GM19467 (cell line): ENCODE measurements around the gene MRPL38.
A peak's percentile ranks its signal among the peaks of the same experiment; 100 is the strongest.
"Not testable (repeated sequence)": the region's sequence is repeated elsewhere in the genome, so short reads cannot be mapped to it uniquely, and the experiment has no call there.

ENCODE experiments used
- ATAC-seq: cut with Tn5 transposase; IDR thresholded peaks from one replicate; pipeline ENCODE4 v1.9.1; 2021; ENCODE audit warnings: mild to moderate bottlenecking, moderate library complexity; ENCODE audit not compliant: unreplicated experiment

Gene MRPL38

DNA sequence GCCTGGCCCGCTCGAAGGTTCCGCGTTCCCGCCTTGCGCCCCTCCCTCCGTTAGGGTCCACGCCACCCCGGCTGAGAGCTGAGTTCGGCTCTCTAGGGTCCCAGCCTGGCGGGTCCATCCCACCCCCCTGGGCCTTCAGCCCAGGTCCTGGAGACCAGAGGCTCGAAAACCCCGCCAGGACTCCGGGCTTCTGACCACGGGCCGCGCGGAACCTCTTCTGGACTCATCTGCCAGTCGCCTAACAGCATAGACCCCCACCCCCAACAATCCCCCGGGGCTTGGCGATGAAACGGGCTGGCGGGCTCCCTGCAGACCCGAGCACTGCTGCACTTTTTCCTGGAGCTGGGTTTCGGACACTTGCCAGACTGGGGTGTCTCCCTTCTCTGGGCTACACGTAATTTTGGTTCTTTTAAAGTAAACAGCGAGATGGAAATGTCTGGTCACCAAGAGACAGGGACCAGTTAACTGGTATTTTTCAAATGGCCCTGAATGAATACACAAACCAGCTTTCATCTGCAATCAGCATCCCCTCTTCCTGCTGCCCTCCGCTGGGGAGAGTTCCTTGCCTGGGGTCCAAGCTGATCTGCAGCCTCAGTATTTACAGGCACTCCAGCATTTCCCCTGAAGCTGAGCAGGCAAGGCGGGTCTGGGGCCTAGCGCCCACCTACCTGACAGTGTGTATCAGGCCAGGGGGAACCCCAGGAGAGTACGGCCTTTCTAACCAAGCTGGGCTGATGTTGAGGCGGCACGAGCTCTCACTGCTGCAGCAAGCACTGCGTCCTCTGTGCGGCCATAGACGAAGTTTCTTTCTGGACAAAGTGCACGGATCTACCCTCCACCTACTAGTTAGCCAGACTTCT lies 7.3 kb downstream of the MRPL38 start:
- ATAC-seq = peak; percentile 14

DNA sequence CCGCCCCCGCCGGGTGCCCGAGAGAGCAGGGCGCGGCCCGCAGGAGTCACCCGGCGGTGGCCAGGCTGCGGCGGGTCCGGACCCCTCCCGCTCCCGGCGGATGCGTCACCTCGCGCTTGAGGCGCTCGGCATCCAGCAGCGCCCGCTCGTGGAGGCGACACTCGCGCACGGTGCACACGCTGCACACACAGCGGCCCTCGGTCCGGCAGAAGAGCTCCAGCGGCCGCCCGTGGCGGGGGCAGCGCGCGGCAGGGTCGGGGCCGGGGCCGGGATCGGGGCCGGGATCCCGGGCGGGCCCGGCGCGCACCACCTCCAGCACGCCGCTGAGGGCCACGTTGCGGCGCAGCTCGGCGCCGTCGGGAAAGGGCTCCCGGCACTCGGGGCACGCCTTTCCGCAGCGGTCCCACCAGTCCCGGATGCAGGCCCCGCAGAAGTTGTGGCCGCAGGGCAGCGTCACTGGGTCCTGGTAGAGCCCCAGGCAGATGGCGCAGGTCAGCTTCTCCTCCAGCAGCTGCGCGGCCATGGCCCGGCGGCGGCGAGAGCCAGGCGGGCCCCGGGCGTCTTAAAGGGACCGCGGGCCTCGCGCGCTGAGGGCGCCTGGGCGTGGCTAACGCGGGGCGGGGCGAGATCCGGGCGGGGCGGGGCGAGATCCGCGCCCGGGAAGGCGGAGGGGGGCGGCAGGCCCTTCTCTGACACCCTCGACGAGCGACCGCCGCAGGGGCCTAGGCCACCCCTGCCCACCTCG lies 8.1 kb downstream of the MRPL38 start, which contains the start of gene TRIM65:
Gene TRIM65, minus strand, starts transcription at position 537 of the 745 bp plus-strand sequence. Its CDS starts 14 bp downstream, at position 523.
- ATAC-seq = peak; percentile 44

DNA sequence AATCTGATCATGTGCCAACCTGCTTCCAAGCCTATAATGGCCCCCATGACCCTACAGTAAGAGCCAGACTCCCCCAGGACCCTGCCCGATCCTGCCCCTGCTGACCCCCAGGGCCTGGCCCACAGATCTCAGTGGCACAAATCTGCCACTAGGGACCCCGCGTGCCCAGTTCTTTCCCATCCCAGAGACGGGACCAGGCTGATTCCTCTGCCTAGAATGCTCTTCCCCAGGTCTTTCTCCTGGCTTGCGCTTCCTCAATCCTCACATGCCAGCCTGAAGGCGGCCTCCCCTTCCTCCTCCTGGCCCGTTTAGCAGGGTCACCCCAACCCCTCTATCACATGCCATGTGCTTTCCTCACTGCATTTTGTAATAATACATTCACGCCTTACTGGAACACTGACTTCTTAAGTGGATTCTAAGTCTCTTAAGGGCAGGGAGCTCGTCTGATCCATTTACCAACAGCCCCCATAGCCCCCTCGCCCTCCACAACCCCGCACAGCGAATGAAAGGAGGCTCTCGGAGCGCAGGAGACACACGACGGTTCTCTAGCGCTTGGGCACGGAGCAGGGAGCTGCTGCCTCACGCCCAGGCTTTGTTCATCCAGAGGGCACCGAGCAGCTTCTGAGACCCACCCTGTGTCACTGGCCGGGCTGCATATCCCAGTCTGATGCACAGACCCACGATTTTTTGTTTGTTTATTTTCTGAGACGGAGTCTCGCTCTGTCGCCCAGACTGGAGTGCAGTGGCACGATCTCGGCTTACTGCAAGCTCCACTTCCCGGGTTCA lies 9.1 kb downstream of the MRPL38 start:
- no peak for ATAC-seq

DNA sequence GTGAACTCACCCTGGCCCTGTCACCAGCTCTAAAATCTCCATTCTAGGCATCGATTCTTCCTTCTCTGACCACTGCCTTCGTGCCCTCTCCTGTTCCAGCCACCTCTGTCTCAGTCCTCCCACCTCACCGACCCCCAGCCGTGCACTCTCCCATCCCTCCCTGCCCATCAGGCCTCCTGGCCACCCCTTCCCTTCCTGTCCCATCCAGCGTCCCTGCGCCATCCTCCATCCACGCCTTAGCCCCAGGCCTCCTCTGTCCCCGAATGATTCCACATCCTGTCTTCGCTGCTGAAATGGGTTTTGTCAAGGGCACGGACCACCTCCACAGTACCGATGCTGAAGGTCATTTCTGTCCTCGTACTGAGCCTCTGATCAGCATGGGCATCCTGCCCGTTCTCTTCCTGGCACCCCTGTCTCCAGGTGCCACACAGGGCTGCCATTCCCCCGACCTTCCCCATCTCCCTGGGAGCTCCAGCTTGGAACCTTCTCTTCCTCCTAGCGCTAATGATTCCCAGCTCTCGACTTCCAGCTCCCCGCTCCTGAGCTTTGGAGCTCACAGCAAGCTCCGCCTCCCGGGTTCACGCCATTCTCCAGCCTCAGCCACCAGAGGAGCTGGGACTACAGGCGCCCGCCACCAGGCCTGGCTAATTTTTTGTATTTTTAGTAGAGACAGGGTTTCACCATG lies 10.5 kb downstream of the MRPL38 start:
- no peak for ATAC-seq

DNA sequence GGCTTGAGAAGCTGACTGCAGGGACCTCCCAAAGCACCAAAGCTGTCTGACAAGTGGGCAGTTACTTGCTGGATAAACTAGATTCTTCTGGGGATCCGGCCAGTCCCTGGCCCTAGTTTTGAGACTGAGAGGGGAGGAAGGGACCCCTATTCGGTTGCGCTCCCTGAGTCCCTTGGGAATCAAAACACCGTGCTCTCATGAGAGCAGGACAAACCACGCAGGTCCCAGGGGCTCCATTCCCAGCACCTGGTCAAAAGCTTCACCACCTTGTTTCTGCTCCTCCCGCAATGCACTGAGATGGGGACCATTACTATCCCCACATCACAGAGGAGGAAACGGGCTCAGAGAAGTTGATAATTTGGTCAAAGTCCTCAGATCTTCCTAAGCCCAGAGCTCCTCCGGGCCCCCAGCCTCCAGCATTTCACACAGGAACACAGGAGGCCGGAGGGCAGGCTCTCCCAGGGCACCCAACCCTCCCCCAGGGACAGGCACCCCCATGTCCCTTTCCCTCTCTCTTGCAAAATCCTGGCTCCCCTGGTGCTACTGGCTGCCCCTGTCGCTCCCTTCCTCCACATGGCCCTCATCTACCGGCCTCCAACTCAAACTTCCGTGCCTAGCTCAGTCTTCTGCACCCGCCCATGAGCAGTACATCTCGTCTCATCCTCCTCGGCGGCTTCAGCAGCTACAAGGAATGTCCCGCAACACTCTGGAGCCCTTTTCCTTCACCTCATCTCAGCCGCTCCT lies 11.2 kb downstream of the MRPL38 start:
- no peak for ATAC-seq

DNA sequence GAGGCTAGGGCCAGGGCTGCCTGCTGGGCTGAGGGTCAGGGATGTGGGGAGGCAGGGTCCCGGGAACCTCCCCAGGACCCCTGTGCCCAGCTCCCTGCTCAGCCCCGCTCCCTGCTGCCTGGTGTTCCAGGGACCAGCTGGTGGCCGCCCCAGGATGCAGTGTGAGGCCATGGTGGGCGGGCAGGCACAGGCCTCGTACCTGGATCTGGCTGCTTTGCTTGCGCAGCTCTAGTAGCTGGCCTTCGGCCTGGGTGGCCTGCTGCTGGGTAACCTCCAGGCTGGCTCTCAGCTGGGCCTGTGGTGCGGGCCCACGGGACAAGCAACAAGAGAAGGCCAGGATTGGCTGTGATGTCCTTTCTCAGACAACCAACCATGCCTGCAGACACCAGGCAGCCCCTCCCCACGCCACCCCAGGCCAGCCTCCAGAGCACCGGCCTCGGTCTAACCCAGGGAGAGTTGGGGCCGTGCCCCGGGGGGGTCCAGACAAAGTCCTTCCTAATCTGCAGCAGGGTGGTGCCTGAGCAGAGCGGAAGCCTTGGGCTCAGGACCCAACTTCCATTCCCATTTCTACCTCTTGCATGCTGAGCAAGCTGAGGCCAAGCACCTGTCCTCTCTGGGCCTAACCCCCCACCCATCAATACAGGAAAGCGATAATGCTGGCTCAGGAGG lies 12.0 kb downstream of the MRPL38 start:
- ATAC-seq = no peak

DNA sequence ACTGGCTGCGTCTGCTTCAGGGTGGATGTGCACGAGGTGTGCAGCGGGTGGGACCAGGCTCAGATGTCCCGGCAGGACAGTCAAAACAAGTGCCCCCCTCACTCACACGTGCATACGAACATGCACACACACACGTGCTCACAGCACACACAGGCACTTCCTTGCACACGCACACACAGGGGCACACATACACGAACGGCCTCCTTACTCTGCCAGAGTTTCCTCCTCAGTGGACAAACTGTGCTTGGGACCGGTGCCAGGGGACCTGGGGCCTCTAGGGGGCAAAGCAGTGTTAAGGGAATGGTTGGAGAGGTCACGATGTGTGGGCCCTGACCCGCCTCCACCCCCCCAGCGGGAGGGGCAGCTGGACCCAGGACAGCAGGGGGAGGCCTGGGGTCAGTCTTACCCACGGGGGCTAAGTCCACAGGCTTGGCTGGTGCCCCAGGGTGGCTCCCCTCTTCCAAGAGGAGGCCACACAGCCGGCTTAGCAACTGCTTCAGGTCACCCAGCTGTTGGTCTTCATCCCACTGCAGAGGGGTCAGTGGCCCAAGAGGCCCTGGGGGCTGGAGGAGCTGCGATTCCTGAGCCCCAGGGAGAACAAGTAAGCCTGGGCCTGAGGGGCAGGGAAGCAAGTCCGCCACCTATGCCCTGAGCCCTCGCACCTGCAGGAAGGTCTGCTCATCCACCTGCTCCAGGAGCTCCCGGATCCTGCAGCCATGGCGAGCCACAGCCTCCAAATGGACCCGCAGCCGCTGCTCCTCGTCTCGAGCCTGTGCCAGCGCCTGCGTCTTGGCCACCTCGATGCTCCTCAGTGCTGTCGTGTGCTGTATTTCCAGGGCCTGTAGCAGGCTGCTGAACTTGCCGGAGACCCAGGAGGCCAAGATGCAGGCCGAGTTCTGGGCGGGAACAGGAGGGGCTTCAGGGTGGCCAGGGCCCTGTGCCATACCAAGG lies 12.8 kb downstream of the MRPL38 start:
- ATAC-seq = no peak

DNA sequence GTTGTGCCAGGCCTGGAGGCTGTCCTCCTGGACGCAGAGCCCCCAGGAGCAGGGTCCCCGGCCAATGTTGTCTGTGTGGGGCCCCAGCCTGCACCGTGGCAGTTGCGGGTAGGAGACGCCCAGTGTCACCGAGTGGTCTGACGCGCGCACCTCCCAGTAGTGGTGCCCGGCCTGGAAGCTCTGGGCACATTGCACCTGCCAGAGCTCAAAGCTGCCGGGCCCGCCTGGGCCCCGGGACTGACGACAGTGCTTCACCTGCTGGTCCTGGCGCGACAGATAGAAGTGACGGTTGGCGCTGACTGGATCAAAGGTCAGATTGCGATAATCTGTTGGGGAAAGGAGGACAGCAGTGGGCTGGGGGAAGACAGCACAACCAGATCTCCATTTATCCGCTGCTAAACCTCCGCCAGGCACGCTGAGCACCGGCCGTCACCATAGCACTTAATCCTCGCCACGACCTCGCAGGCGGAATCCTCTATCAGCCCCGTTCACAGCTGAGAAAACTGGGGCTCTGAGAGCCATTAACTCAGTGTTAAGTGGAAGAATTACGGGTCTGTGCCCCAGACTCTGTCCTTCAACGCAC lies 13.6 kb downstream of the MRPL38 start:
- no peak for ATAC-seq

DNA sequence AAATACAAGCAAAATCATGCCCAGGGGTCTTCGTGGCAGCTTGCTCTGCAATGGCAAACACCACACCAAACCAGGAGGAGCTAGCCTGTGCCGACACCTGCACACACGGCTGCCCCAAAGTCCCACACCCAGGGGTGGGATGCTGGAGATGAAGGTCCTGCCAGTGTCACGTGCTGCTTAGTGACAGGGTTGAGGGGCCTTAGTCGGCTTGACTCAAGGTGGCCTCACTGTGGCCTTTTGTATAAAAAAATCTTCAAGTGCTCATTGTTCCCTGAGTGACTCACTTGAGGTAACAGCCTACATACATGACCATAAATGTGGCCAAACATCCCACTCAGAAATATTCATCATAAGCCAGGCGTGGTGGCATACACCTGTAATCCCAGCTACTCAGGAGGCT lies 15.2 kb downstream of the MRPL38 start:
- no peak for ATAC-seq

DNA sequence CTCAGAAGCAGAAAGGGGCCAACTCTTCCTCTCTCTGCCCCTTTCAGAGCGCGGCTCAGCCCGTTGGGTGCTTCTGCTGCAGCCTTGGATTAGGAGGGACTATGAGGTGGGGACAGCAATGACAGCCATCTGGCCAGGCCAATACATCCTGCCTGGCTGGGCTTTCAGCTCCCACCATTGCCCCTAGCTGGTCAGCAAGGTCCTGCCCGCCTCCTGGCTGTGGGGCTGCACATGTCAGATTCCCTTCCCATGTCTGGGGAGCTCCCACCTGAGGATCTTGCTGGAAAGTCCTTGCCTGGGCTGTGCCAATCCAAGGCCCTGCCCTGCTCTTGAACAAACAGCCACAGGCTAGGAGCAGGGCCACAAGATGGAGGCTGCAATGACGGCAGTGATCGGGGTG lies 16.2 kb downstream of the MRPL38 start:
- no peak for ATAC-seq

DNA sequence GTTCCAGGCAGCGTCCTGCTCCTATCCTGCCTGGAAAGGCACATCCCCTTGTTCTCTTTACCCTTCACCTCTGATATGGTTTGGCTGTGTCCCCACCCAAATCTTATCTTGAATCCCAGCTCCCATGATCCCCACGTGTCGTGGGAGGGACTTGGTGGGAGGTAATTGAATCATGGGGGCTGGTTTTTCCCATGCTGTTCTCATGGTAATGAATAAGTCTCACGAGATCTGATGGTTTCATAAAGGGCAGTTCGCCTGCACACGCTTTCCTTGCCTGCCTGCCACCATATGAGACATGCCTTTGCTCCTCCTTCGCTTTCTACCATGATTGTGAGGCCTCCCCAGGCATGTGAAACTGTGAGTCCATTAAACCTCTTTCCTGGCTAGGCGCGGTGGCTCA lies 18.8 kb downstream of the MRPL38 start:
- not testable (repeated sequence) for ATAC-seq

DNA sequence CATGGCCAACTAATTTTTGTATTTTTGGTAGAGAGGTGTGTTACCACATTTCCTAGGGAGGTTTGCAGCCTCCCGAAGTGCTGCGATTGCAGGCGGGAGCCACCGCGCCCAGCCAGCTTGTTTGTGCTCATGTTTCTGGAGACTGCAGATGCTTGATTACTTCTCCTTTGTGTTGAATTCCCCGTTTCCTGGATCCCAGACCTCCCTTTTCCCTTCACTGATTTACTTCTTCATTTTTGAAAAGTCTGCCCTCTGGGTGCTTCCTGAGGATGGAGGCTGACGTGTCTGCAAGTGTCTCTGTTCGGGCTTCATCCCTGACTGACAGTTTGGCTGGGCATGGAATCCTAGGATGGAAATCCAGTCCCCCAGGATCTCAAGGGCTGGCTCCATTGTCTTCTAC lies 19.3 kb downstream of the MRPL38 start:
- ATAC-seq = no peak

DNA sequence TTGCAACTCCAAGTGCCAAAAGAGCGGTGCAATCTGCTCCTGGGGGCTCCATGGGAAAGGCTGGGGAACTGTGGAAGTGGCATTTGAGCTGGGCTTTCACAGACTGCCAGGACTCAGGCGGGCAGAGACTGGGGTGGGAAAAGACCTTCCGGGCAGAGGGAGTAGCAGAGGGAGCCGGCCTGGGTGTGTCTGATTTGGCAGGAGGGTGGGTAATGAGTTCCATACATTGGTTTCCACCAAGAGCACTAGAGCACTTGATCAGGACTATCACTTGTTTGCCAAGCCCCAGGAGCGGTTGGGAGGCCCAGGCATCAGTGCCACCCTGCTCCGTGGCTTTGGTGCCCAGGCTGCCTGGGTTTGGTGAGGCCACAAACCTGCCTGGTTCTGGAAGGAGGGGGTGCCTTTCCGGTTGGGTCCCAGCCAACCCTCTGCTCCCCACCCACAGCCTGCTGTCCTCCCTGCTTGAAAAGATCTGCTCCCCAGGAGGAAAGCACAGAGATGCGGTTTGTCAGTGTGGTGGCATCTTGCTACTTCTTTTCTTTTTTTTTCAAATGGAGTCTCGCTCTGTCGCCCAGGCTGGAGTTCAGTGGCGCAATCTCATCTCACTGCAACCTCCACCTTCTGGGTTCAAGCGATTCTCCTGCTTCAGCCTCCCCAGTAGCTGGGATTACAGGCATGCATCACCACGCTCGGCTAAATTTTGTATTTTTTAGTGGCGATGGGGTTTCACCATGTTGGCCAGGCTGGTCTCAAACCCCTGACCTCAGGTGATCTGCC lies 22.8 kb downstream of the MRPL38 start:
- no peak for ATAC-seq

DNA sequence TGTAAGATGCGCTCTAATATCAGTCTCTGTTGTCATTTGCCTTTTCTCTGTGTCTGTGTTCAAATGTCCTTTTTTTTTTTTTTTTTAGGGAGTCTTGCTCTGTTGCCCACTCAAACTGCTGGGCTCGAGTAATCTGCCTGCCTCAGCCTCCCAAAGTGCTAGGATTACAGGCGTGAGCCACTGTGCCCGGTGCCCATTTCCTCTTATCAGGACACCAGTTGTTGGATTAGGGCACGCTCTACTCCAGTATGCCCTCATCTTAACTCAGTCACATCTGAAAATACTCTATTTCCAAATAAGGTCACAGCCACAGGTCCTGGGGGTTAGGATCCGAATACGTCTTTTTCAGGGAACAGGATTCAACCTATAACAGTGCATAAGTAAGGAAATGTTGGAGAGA lies 24.4 kb downstream of the MRPL38 start:
- no peak for ATAC-seq

DNA sequence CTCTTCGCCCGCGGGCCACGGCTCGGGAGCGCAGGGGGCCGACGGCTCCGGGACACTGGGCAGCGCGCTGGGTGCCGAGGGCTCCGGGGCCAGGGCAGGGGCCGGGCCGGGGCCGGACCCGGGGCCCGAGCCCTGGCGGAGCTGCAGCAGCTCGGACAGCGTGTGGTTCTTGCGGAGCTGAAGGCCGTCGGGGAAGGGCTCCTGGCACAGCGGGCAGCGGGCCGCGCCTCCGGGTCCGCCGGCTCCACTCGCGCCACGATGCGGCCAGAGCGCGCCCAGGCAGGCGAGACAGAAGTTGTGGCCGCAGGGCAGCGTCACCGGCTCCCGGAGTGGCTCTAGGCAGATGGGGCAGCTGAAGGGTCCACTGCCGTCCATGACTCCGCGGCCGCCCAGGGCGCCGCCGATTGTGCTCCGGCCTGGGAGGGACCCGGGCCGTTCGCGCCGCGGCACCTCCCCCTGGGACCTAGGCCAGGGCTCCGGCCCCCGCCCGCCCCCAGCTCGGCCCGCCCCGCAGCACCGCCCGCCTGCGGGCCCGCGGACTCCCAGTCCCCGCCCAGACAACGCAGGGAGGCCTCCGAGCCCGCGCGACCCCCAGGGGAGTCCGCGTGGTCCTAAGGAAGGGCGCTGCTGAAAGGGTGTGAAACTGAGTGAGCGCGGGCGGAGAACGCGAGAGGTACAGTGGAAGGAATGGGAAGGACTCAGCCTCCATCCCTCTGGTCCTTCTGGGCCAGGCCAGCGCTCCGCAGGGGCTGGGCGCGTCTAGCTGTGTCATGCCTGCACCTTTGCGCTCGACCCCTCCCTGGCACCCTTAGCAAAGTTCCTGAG lies 26.3 kb downstream of the MRPL38 start, which contains the start of gene TRIM47:
Gene TRIM47, minus strand, starts transcription at position 408 of the 825 bp plus-strand sequence. Its CDS starts 33 bp downstream, at position 375.
- ATAC-seq = no peak

DNA sequence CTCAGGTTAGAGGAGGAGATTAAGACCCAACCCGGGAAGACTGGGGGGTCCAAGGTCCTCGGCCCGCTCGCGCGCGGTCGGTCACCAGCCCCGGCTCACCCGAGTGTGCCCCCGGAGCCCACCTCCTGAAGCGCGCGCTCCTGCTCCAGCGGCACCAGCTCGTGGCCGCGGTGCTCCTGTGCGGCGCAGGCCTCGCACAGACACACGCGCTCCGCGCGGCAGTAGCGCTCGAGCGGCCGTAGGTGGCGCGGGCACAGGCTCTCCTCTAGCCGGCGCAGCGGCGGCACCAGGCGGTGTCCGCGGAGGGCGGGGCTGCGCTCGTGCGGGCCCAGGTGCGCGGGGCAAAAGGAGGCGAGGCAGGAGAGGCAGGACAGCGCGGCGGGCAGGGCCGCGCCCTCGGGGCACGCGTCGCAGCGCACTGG lies 26.9 kb downstream of the MRPL38 start:
- no peak for ATAC-seq
